ENCODE results near the gene GET3. TPM values are rescaled to one million over a fixed set of nuclear protein-coding genes. Genes with fewer than 3 reads are reported as not detected.

Gene GET3
- total RNA-seq, 1 donor, result 99.5 TPM

DNA sequence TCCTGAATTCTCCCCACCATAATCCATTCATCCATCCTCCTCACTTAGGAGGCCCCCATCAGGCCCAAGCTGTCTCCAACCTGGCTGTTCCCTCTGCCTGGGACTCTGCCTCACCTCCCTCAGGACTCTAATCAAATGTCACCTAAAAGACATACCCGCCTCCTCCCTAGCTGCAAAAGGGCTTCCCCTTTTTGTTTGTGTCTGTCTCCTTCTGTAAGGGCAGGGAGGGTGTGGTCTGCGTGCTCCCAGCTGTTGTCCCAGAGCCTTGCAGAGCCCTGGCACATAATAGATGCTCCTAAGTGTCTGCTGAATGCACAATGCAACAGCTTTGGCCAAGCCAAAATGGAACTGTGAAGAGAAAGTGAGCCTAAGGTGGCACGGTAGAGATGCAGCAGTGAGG is 7.2 kb upstream of the GET3 start:
- no peaks in the 10 kb centered on the region for H3K9me3 ChIP-seq (ENCODE audit: low read depth, low read length)
- no peak for TF ChIP-seq CTCF (IDR thresholded peaks at IDR 0.05; ENCODE audit: extremely low read depth, low read depth, low read length)
- H2AFZ ChIP-seq (ENCODE audit: low read length), result no peak overlapping the region
- H3K27me3 ChIP-seq (ENCODE audit: insufficient read depth, low read length), result no peaks in the 10 kb centered on the region
- no peak overlapping the region for H3K4me3 ChIP-seq (ENCODE audit: insufficient read depth, low read length)
- peaks cover 38% of the 10 kb centered on the region for H4K20me1 ChIP-seq (ENCODE audit: insufficient read depth, low read length)
- peaks cover 53% of the 10 kb centered on the region for H3K79me2 ChIP-seq (ENCODE audit: insufficient read depth, low read length)
- H3K36me3 ChIP-seq (ENCODE audit: insufficient read depth, low read length), result peaks cover 42% of the 10 kb centered on the region
- H3K4me1 ChIP-seq (ENCODE audit: insufficient read depth, low read length), result peaks cover 16% of the 10 kb centered on the region
- no peak overlapping the region for H3K27ac ChIP-seq (ENCODE audit: low read depth, low read length)
- DNase-seq (ENCODE audit: insufficient read length, low spot score, missing footprints), result peak; percentile 21
- H3K4me2 ChIP-seq (ENCODE audit: insufficient read depth, low read length), result no peak overlapping the region

GRCh38 chr19:12731337-12731736 is 6.0 kb upstream of the GET3 start:
- Histone ChIP-seq H3K9me3 (ENCODE audit: low read depth, low read length) (no peaks in the 10 kb centered on the region), H2AFZ (ENCODE audit: low read length) (no peak overlapping the region), H3K79me2 (ENCODE audit: insufficient read depth, low read length) (peaks cover 53% of the 10 kb centered on the region), H3K4me1 (ENCODE audit: insufficient read depth, low read length) (peaks cover 18% of the 10 kb centered on the region), H3K36me3 (ENCODE audit: insufficient read depth, low read length) (peaks cover 42% of the 10 kb centered on the region), H3K4me3 (ENCODE audit: insufficient read depth, low read length) (no peak overlapping the region), H4K20me1 (ENCODE audit: insufficient read depth, low read length) (peaks cover 38% of the 10 kb centered on the region), H3K4me2 (ENCODE audit: insufficient read depth, low read length) (no peak overlapping the region), H3K27ac (ENCODE audit: low read depth, low read length) (no peak overlapping the region), H3K27me3 (ENCODE audit: insufficient read depth, low read length) (no peaks in the 10 kb centered on the region)
- no peak for DNase-seq (ENCODE audit: insufficient read length, low spot score, missing footprints)
- no peak for TF ChIP-seq CTCF (IDR thresholded peaks at IDR 0.05; ENCODE audit: extremely low read depth, low read depth, low read length)

GRCh38 chr19:12733369-12734214 is 3.7 kb upstream of the GET3 start:
- H3K4me1 ChIP-seq (ENCODE audit: insufficient read depth, low read length), result peaks cover 33% of the 10 kb centered on the region
- TF ChIP-seq CTCF (IDR thresholded peaks at IDR 0.05; ENCODE audit: extremely low read depth, low read depth, low read length), result peak; percentile 53
- DNase-seq (ENCODE audit: insufficient read length, low spot score, missing footprints), result peak; percentile 98

DNA sequence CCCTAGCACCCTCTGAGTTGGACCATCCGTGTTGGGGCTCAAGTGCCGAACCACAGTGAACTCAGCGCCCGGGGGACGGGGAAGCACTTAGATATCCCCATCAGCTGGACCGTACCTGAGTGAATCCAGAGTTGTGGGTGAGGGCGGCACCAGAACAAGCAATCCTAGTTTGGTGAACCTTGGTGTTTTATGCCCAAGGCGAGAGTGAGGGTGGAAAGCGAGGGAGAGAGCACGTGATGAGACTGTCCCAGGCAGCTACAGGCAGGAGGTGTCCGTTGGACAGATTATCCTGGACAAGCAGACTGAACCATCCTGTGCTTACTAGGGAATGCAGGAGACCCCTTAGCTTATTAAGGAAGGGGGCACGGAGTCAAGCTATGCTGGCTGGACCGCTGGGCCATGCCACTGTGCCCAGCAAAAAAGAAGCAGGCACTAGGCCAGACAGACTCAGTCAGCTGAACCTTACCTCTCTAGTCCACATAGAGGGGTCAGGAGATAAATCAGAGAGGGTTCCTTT is 596 bp downstream of the GET3 start:
- peak overlapping the region; percentile 100 for H3K27ac ChIP-seq (ENCODE audit: low read depth, low read length)
- peaks cover 10% of the 10 kb centered on the region for H3K36me3 ChIP-seq (ENCODE audit: insufficient read depth, low read length)
- peak overlapping the region; percentile 91 for H3K4me2 ChIP-seq (ENCODE audit: insufficient read depth, low read length)
- H3K4me3 ChIP-seq (ENCODE audit: insufficient read depth, low read length), result peak overlapping the region; percentile 97
- H3K79me2 ChIP-seq (ENCODE audit: insufficient read depth, low read length), result peaks cover 39% of the 10 kb centered on the region
- peaks cover 25% of the 10 kb centered on the region for H3K4me1 ChIP-seq (ENCODE audit: insufficient read depth, low read length)
- no peak for TF ChIP-seq CTCF (IDR thresholded peaks at IDR 0.05; ENCODE audit: extremely low read depth, low read depth, low read length)
- DNase-seq (ENCODE audit: insufficient read length, low spot score, missing footprints), result peak; percentile 68
- peak overlapping the region; percentile 97 for H2AFZ ChIP-seq (ENCODE audit: low read length)
- H4K20me1 ChIP-seq (ENCODE audit: insufficient read depth, low read length), result peaks cover 10% of the 10 kb centered on the region
- no peaks in the 10 kb centered on the region for H3K27me3 ChIP-seq (ENCODE audit: insufficient read depth, low read length)
- H3K9me3 ChIP-seq (ENCODE audit: low read depth, low read length), result no peaks in the 10 kb centered on the region

More at GRCh38 chr19:12733369-12734214, 3.7 kb upstream of the GET3 start:
- Histone ChIP-seq H3K36me3 (ENCODE audit: insufficient read depth, low read length) (peaks cover 30% of the 10 kb centered on the region), H4K20me1 (ENCODE audit: insufficient read depth, low read length) (peaks cover 38% of the 10 kb centered on the region), H3K27ac (ENCODE audit: low read depth, low read length) (peak overlapping the region; percentile 87), H3K79me2 (ENCODE audit: insufficient read depth, low read length) (peaks cover 67% of the 10 kb centered on the region), H3K9me3 (ENCODE audit: low read depth, low read length) (no peaks in the 10 kb centered on the region), H3K27me3 (ENCODE audit: insufficient read depth, low read length) (no peaks in the 10 kb centered on the region), H3K4me3 (ENCODE audit: insufficient read depth, low read length) (peak overlapping the region; percentile 81), H3K4me2 (ENCODE audit: insufficient read depth, low read length) (peak overlapping the region; percentile 94), H2AFZ (ENCODE audit: low read length) (no peak overlapping the region)
